Measurements from ENCODE around the gene SLC27A4.

- no peak for TF ChIP-seq CTCF (IDR thresholded peaks at IDR 0.05)
- no peak for TF ChIP-seq POLR2A (IDR thresholded peaks at IDR 0.05)
These were observed 25.6 kb upstream of the SLC27A4 start for GRCh38 chr9:128314697-128315096.

Measured in uterus (tissue), 2 donors.